NCI-H774 (cell line): ENCODE data around the gene SEMA6B.

Experiments used
- DNase-seq: peaks from one replicate; lab custom pipeline; 2025; lab: John Stamatoyannopoulos, UW

Gene SEMA6B

GRCh38 chr19:4493104-4493928 is 66.2 kb downstream of the SEMA6B start:
- DNase-seq = no peak
